GM10266 (cell line): ENCODE measurements around the gene WNT2.
A peak's percentile ranks its signal among the peaks of the same experiment; 100 is the strongest.

ENCODE experiments used
- DNase-seq: peaks from one replicate; pipeline ENCODE4 v3.0.0; 2012; ENCODE audit errors: extremely low spot score
- CTCF ChIP-seq: IDR thresholded peaks from 2 replicates; pipeline ENCODE4 v1.5.1; 2012; ENCODE audit warnings: mild to moderate bottlenecking, low read depth; ENCODE audit not compliant: control insufficient read depth, insufficient read depth; ENCODE audit errors: missing control alignments

Gene WNT2

GRCh38 chr7:117347480-117347879, 24.6 kb upstream of the WNT2 start:
- no peak for TF ChIP-seq CTCF
- DNase-seq = no peak

DNA sequence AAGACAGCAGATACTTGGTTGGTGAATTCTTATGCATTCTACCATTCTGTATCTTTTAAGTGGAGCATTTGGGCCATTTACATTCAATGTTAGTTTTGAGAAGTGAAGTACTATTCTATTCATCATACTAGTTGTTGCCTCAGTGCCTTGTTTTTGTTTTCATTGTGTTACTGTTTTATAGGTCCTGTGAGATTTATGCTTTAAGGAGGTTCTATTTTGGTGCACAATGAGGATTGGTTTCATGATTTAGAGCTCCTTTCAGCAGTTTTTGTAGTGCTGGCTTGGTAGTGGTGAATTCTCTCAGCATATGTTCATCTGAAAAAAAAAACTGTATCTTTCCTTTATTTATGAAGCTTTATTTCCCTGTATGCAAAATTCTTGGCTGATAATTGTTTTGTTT, 23.3 kb upstream of the WNT2 start:
- no peak for DNase-seq
- no peak for TF ChIP-seq CTCF

DNA sequence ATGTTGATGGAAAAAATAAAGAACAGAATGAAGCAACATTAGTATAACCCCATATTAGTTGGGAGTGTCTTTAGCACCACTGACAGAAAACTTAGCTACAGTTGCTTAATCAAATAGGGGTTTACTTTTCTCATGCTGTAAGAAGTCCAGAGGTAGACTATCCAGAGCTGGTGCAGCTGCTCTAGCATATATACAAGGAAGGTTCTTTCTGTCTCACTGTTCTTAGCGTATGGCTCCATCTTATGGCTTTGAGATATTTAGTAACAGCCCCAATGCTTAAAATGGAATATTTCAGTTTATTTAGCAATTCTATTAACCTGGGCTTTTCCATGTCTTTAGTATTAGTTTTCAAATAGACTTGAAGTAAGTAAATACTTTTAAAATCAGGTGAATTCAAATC, 15.2 kb upstream of the WNT2 start:
- DNase-seq = no peak
- TF ChIP-seq CTCF = peak; percentile 6

DNA sequence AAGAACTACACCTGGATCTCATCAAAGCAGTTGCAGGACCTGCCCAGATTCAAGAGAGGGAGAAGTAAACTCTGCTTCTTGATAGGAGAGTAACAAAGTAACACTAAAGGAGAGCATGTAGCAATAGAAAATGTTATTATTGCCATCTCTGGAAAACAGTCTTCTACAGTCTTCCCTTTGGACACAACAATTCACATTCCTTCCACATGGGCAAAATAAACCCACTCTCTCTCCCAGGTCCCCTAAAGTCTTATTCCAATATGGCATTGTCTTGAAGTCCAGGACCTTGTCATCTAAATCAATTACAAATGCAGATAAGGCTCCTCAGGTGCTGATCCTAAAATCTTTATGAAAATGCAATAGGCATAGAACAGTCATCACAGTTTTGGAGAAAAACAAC, 10.3 kb upstream of the WNT2 start:
- DNase-seq = no peak
- TF ChIP-seq CTCF = no peak

- no peak for DNase-seq
- no peak for TF ChIP-seq CTCF
These were observed 9.2 kb upstream of the WNT2 start for GRCh38 chr7:117332031-117332430.

- no peak for TF ChIP-seq CTCF
- DNase-seq = no peak
These were observed 3.0 kb upstream of the WNT2 start for GRCh38 chr7:117325836-117326235.

- no peak for DNase-seq
- TF ChIP-seq CTCF = no peak
These were observed 2.1 kb upstream of the WNT2 start for GRCh38 chr7:117324960-117325359.
